OCI-LY1 (cell line): ENCODE results near the gene SMAP1.

Experiments
- CTCF ChIP-seq: fragments of 200-600 bp; sonication (generic), shearing (Covaris generic); IDR thresholded peaks from 2 replicates; pipeline ENCODE4 v1.5.1; 2017; ENCODE audit warnings: mild to moderate bottlenecking, antibody characterized with exemption, low read length, moderate library complexity, mixed read lengths
- EZH2 ChIP-seq: fragments of 200-600 bp; sonication (generic), shearing (Covaris generic); IDR thresholded peaks from 2 replicates; pipeline ENCODE4 v1.8.0; 2017; ENCODE audit warnings: borderline replicate concordance, mixed run types, mild to moderate bottlenecking, antibody characterized with exemption, low read length, moderate library complexity, mixed read lengths

- TF ChIP-seq CTCF (no peak), EZH2 (no peak)
Observed at GRCh38 chr6:70622461-70622860, 45.2 kb upstream of the SMAP1 start.
